Trophoblast cell (in vitro differentiated cells and primary cell): ENCODE measurements around the gene CCDC85C.
A peak's percentile ranks its signal among the peaks of the same experiment; 100 is the strongest.

Experiments
- DNase-seq, 2 donors: peaks; one replicate each; pipeline ENCODE4 v3.0.0-alpha.2; 2016
- H2AFZ ChIP-seq: 2 replicates; pipeline ENCODE4 v1.6.1; 2013; ENCODE audit warnings: low read length, moderate library complexity, mild to moderate bottlenecking; ENCODE audit not compliant: insufficient read depth, poor library complexity
- H2AK5ac ChIP-seq: 2 replicates; pipeline ENCODE4 v1.6.1; 2013; ENCODE audit warnings: mild to moderate bottlenecking, low read length
- H2BK120ac ChIP-seq: 2 replicates; pipeline ENCODE4 v1.6.1; 2013; ENCODE audit warnings: low read length, mild to moderate bottlenecking, moderate library complexity; ENCODE audit not compliant: insufficient read depth, poor library complexity
- H2BK12ac ChIP-seq: 2 replicates; pipeline ENCODE4 v1.6.1; 2013; ENCODE audit warnings: mild to moderate bottlenecking, low read length, moderate library complexity
- H2BK5ac ChIP-seq: 2 replicates; pipeline ENCODE4 v1.6.1; 2013; ENCODE audit warnings: low read length, low read depth, moderate library complexity, mild to moderate bottlenecking; ENCODE audit not compliant: poor library complexity
- H3K14ac ChIP-seq: 2 replicates; pipeline ENCODE4 v1.6.1; 2013; ENCODE audit warnings: mild to moderate bottlenecking, low read length
- H3K18ac ChIP-seq: 2 replicates; pipeline ENCODE4 v1.6.1; 2013; ENCODE audit warnings: mild to moderate bottlenecking, low read length
- H3K23ac ChIP-seq: 2 replicates; pipeline ENCODE4 v1.6.1; 2013; ENCODE audit warnings: low read length
- H3K27ac ChIP-seq: 2 replicates; pipeline ENCODE4 v1.5.1; 2013; ENCODE audit warnings: low read depth, mild to moderate bottlenecking, inconsistent platforms, low read length, moderate library complexity
- H3K27me3 ChIP-seq: 2 replicates; pipeline ENCODE4 v1.6.1; 2013; ENCODE audit warnings: inconsistent platforms, mild to moderate bottlenecking, low read length, moderate library complexity; ENCODE audit not compliant: insufficient read depth
- H3K36me3 ChIP-seq, 2 experiments: 1 replicate in 1 of 2; 2 replicates in 1 of 2; pipeline ENCODE4 v1.6.1; 2013; ENCODE audit warnings: low read length in 2 of 2, mild to moderate bottlenecking in 2 of 2, moderate library complexity in 1 of 2; ENCODE audit not compliant: insufficient read depth in 2 of 2, control insufficient read depth in 1 of 2
- H3K4ac ChIP-seq: 2 replicates; pipeline ENCODE4 v1.6.1; 2013; ENCODE audit warnings: low read depth, mild to moderate bottlenecking, low read length, moderate library complexity
- H3K4me1 ChIP-seq, 2 experiments: 1 replicate in 1 of 2; 2 replicates in 1 of 2; pipeline ENCODE4 v1.6.1; 2013; ENCODE audit warnings: low read length in 2 of 2, mild to moderate bottlenecking in 2 of 2, moderate library complexity in 1 of 2; ENCODE audit not compliant: insufficient read depth in 2 of 2, control insufficient read depth in 1 of 2
- H3K4me2 ChIP-seq: 2 replicates; pipeline ENCODE4 v1.6.1; 2013; ENCODE audit warnings: inconsistent platforms, mild to moderate bottlenecking, low read length, moderate library complexity
- H3K4me3 ChIP-seq: 2 replicates; pipeline ENCODE4 v1.5.1; 2013; ENCODE audit warnings: mild to moderate bottlenecking, low read depth, low read length, inconsistent platforms
- H3K79me1 ChIP-seq: one replicate; pipeline ENCODE4 v1.6.1; 2013; ENCODE audit warnings: low read length
- H3K79me2 ChIP-seq: 2 replicates; pipeline ENCODE4 v1.6.1; 2013; ENCODE audit warnings: low read length, mild to moderate bottlenecking; ENCODE audit not compliant: control insufficient read depth, insufficient read depth, poor library complexity
- H3K9ac ChIP-seq: 2 replicates; pipeline ENCODE4 v1.6.1; 2013; ENCODE audit warnings: mild to moderate bottlenecking, low read length
- H3K9me3 ChIP-seq: 2 replicates; pipeline ENCODE4 v1.6.1; 2013; ENCODE audit warnings: low read depth, mild to moderate bottlenecking, control low read depth, inconsistent platforms, low read length; ENCODE audit not compliant: insufficient read depth
- H4K12ac ChIP-seq: 2 replicates; pipeline ENCODE4 v1.6.1; 2013; ENCODE audit warnings: low read depth, mild to moderate bottlenecking, low read length, moderate library complexity
- H4K8ac ChIP-seq: 2 replicates; pipeline ENCODE4 v1.6.1; 2013; ENCODE audit warnings: low read depth, mild to moderate bottlenecking, low read length, moderate library complexity
- H4K91ac ChIP-seq: one replicate; pipeline ENCODE4 v1.6.1; 2013; ENCODE audit warnings: low read depth, mild to moderate bottlenecking, low read length, moderate library complexity
- WGBS: extraction: QIAGEN DNeasy Blood & Tissue Kit; methylation state at CpG from one replicate; pipeline ENCODE4 v1.1.7; 2013; ENCODE audit warnings: missing lambda C conversion rate; ENCODE audit not compliant: insufficient read length, insufficient coverage; ENCODE audit errors: extremely low coverage; 5-methylcytosine and 5-hydroxymethylcytosine counted together

The CCDC85C gene

GRCh38 chr14:99544991-99545390, 59.0 kb downstream of the CCDC85C start:
- H3K9me3 ChIP-seq = peaks cover 1% of the 10 kb centered on the region
- H3K4me1 ChIP-seq = peaks cover 10 to 15% of the 10 kb centered on the region in 2 experiments
- no CpG with 5 or more reads among the region's 11 CpGs for WGBS
- no peak overlapping the region for H2AFZ ChIP-seq
- H3K27me3 ChIP-seq = no peaks in the 10 kb centered on the region
- no peak overlapping the region for H3K4ac ChIP-seq
- H2BK5ac ChIP-seq = no peak overlapping the region
- no peak overlapping the region for H2BK120ac ChIP-seq
- H3K79me2 ChIP-seq = peaks cover 3% of the 10 kb centered on the region
- no peak overlapping the region for H2BK12ac ChIP-seq
- DNase-seq = no peak
- H3K79me1 ChIP-seq = no peaks in the 10 kb centered on the region
- no peak overlapping the region for H4K12ac ChIP-seq
- no peak overlapping the region for H3K9ac ChIP-seq
- H3K27ac ChIP-seq = no peak overlapping the region
- H3K23ac ChIP-seq = no peak overlapping the region
- H2AK5ac ChIP-seq = no peak overlapping the region
- no peak overlapping the region for H3K4me2 ChIP-seq
- H3K4me3 ChIP-seq = no peak overlapping the region
- no peak overlapping the region for H3K18ac ChIP-seq
- H3K14ac ChIP-seq = no peak overlapping the region
- H3K36me3 ChIP-seq = no peaks in the 10 kb centered on the region
- H4K8ac ChIP-seq = no peak overlapping the region
- no peak overlapping the region for H4K91ac ChIP-seq

GRCh38 chr14:99543985-99544384, 60.0 kb downstream of the CCDC85C start:
- DNase-seq = no peak
- Histone ChIP-seq H2AK5ac (no peak overlapping the region), H3K4ac (no peak overlapping the region), H3K79me2 (peaks cover 3% of the 10 kb centered on the region), H3K27ac (no peak overlapping the region), H3K36me3 (no peaks in the 10 kb centered on the region), H3K4me3 (no peak overlapping the region), H3K4me1 (peaks cover 10 to 15% of the 10 kb centered on the region in 2 experiments), H3K23ac (no peak overlapping the region), H3K9me3 (no peaks in the 10 kb centered on the region), H4K91ac (no peak overlapping the region), H2AFZ (no peak overlapping the region), H2BK5ac (no peak overlapping the region), H2BK12ac (no peak overlapping the region), H2BK120ac (no peak overlapping the region), H3K14ac (no peak overlapping the region), H3K27me3 (no peaks in the 10 kb centered on the region), H4K8ac (no peak overlapping the region), H3K79me1 (no peaks in the 10 kb centered on the region), H3K9ac (no peak overlapping the region), H3K18ac (no peak overlapping the region), H3K4me2 (no peak overlapping the region), H4K12ac (no peak overlapping the region)
- no CpG with 5 or more reads among the region's 12 CpGs for WGBS

DNA sequence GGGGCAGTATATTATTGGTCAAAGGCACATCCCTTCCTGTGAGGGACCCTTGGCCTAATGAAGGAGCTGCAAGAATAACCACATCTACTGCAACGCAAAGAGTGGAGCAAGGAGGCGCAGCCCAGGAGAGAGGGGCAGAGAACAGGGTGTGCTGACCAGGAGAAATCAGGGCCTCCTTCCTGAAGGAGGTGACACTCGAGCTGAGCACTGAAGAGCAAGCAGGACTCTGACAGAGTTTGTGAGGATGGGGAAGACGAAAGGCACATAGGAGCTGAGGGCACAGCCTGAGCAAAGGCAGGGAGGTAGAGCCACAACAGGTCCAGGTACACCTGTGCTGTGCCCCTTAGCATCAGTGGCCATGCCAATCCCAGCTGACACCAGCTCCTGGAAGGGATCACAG, 60.6 kb downstream of the CCDC85C start:
- H3K4me1 ChIP-seq = peaks cover 10 to 18% of the 10 kb centered on the region in 2 experiments
- no peak overlapping the region for H4K12ac ChIP-seq
- H3K79me2 ChIP-seq = peaks cover 3% of the 10 kb centered on the region
- H3K23ac ChIP-seq = no peak overlapping the region
- DNase-seq = no peak
- peak overlapping the region; percentile 6 for H3K18ac ChIP-seq
- WGBS = no CpG with 5 or more reads among the region's 4 CpGs
- no peak overlapping the region for H3K4me3 ChIP-seq
- H3K14ac ChIP-seq = no peak overlapping the region
- no peak overlapping the region for H3K9ac ChIP-seq
- no peak overlapping the region for H2BK12ac ChIP-seq
- H3K27ac ChIP-seq = no peak overlapping the region
- no peaks in the 10 kb centered on the region for H3K27me3 ChIP-seq
- no peak overlapping the region for H2AK5ac ChIP-seq
- H3K4me2 ChIP-seq = no peak overlapping the region
- no peak overlapping the region for H2AFZ ChIP-seq
- no peaks in the 10 kb centered on the region for H3K36me3 ChIP-seq
- H3K4ac ChIP-seq = no peak overlapping the region
- H4K91ac ChIP-seq = no peak overlapping the region
- H2BK5ac ChIP-seq = no peak overlapping the region
- no peaks in the 10 kb centered on the region for H3K79me1 ChIP-seq
- H3K9me3 ChIP-seq = no peaks in the 10 kb centered on the region
- no peak overlapping the region for H4K8ac ChIP-seq
- no peak overlapping the region for H2BK120ac ChIP-seq

DNA sequence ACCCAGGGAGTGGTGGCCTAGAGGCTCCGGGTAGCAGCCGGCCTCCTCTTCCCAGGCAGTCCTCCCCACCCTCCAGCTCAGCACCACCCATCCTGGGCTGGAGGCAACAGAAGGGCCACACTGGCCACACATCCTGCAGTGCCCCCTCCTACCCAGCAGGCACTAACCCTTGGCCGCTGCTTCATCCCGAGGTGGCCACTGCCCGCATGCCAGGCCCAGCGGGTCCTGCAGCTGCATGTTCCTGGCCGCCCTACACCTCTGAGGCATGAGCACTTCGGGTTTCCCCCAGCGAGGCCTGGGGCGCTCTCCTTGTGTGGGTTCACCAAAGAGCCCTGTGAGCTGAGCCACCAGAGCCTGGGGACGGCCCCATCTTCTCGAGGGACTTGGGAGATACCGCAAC, 61.4 kb downstream of the CCDC85C start:
- Histone ChIP-seq H3K27ac (no peak overlapping the region), H4K8ac (no peak overlapping the region), H2BK12ac (no peak overlapping the region), H3K79me1 (no peaks in the 10 kb centered on the region), H3K4me2 (no peak overlapping the region), H3K4ac (peak overlapping the region; percentile 9), H3K23ac (no peak overlapping the region), H3K4me1 (peaks cover 16 to 24% of the 10 kb centered on the region in 2 experiments), H3K36me3 (no peaks in the 10 kb centered on the region), H4K91ac (no peak overlapping the region), H4K12ac (no peak overlapping the region), H3K18ac (no peak overlapping the region), H3K79me2 (peaks cover 3% of the 10 kb centered on the region), H3K9me3 (no peaks in the 10 kb centered on the region), H3K4me3 (no peak overlapping the region), H3K27me3 (no peaks in the 10 kb centered on the region), H2AFZ (no peak overlapping the region), H3K9ac (no peak overlapping the region), H2BK5ac (no peak overlapping the region), H2AK5ac (no peak overlapping the region), H3K14ac (no peak overlapping the region), H2BK120ac (no peak overlapping the region)
- WGBS = no CpG with 5 or more reads among the region's 13 CpGs
- DNase-seq = no peak
